H9 (cell line): Measurements from ENCODE around the gene GTPBP6. TPM values are rescaled to one million over a fixed set of nuclear protein-coding genes. Genes with fewer than 3 reads are reported as not detected.
A peak's percentile ranks its signal among the peaks of the same experiment; 100 is the strongest.

ENCODE experiments used
- DNase-seq: peaks from one replicate; pipeline ENCODE4 v3.0.0-alpha.2; 2017
- H2AFZ ChIP-seq: one replicate; pipeline ENCODE4 v1.6.1; 2013; ENCODE audit warnings: mild to moderate bottlenecking, low read length, control low read depth, moderate library complexity
- H2AK5ac ChIP-seq: 2 replicates; pipeline ENCODE4 v1.6.1; 2013; ENCODE audit warnings: low read length, control low read depth, mixed read lengths; ENCODE audit not compliant: insufficient read length
- H2BK120ac ChIP-seq: one replicate; pipeline ENCODE4 v1.6.1; 2013; ENCODE audit warnings: low read depth, mild to moderate bottlenecking, low read length, control low read depth, inconsistent platforms; ENCODE audit not compliant: poor library complexity, severe bottlenecking
- H2BK12ac ChIP-seq: 2 replicates; pipeline ENCODE4 v1.6.1; 2013; ENCODE audit warnings: low read length, control low read depth, mixed read lengths, low read depth; ENCODE audit not compliant: insufficient read length
- H2BK15ac ChIP-seq: 2 replicates; pipeline ENCODE4 v1.6.1; 2013; ENCODE audit warnings: low read depth, low read length, control low read depth
- H2BK20ac ChIP-seq: one replicate; pipeline ENCODE4 v1.6.1; 2013; ENCODE audit warnings: low read depth, mild to moderate bottlenecking, low read length, control low read depth, inconsistent platforms; ENCODE audit not compliant: poor library complexity, severe bottlenecking
- H2BK5ac ChIP-seq: 2 replicates; pipeline ENCODE4 v1.6.1; 2013; ENCODE audit warnings: low read length, control low read depth, mixed read lengths; ENCODE audit not compliant: insufficient read length
- H3K14ac ChIP-seq: 2 replicates; pipeline ENCODE4 v1.6.1; 2013; ENCODE audit warnings: low read length, control low read depth; ENCODE audit not compliant: insufficient read depth
- H3K18ac ChIP-seq: 2 replicates; pipeline ENCODE4 v1.6.1; 2013; ENCODE audit warnings: low read depth, mild to moderate bottlenecking, mixed read lengths, low read length, control low read depth; ENCODE audit not compliant: insufficient read length
- H3K23ac ChIP-seq: 2 replicates; pipeline ENCODE4 v1.6.1; 2013; ENCODE audit warnings: low read length, control low read depth, mixed read lengths, low read depth; ENCODE audit not compliant: insufficient read length
- H3K23me2 ChIP-seq: 2 replicates; pipeline ENCODE4 v1.6.1; 2013; ENCODE audit warnings: low read depth, mild to moderate bottlenecking, mixed read lengths, low read length, control low read depth; ENCODE audit not compliant: insufficient read length, poor library complexity, severe bottlenecking
- H3K27ac ChIP-seq: 2 replicates; pipeline ENCODE4 v1.5.1; 2013; ENCODE audit warnings: low read length, control low read depth, mixed read lengths, low read depth; ENCODE audit not compliant: insufficient read length
- H3K27me3 ChIP-seq: 2 replicates; pipeline ENCODE4 v1.6.1; 2013; ENCODE audit warnings: low read length, control low read depth, inconsistent platforms; ENCODE audit not compliant: insufficient read depth
- H3K4ac ChIP-seq: 2 replicates; pipeline ENCODE4 v1.6.1; 2013; ENCODE audit warnings: low read depth, mild to moderate bottlenecking, control low read depth, inconsistent platforms, low read length, moderate library complexity
- H3K4me1 ChIP-seq: 2 replicates; pipeline ENCODE4 v1.6.1; 2013; ENCODE audit warnings: low read length, control low read depth, inconsistent platforms; ENCODE audit not compliant: insufficient read depth
- H3K4me2 ChIP-seq: 2 replicates; pipeline ENCODE4 v1.6.1; 2013; ENCODE audit warnings: low read length, control low read depth, mixed read lengths; ENCODE audit not compliant: insufficient read length, insufficient read depth
- H3K56ac ChIP-seq: 2 replicates; pipeline ENCODE4 v1.6.1; 2013; ENCODE audit warnings: low read depth, mild to moderate bottlenecking, mixed read lengths, low read length, control low read depth; ENCODE audit not compliant: insufficient read length
- H3K79me1 ChIP-seq: 2 replicates; pipeline ENCODE4 v1.6.1; 2013; ENCODE audit warnings: low read depth, mild to moderate bottlenecking, moderate library complexity, low read length, control low read depth, inconsistent platforms; ENCODE audit not compliant: insufficient read depth, poor library complexity, severe bottlenecking
- H3K79me2 ChIP-seq: 2 replicates; pipeline ENCODE4 v1.6.1; 2013; ENCODE audit warnings: low read length, control low read depth, inconsistent platforms; ENCODE audit not compliant: insufficient read depth
- H3K9ac ChIP-seq: 2 replicates; pipeline ENCODE4 v1.6.1; 2013; ENCODE audit warnings: low read length, control low read depth, mixed read lengths; ENCODE audit not compliant: insufficient read length; ENCODE audit errors: extremely low read depth
- H3K9me3 ChIP-seq: one replicate; pipeline ENCODE4 v1.6.1; 2013; ENCODE audit warnings: low read depth, low read length, inconsistent platforms; ENCODE audit not compliant: control insufficient read depth
- H3T11ph ChIP-seq: one replicate; pipeline ENCODE4 v1.6.1; 2013; ENCODE audit warnings: mild to moderate bottlenecking, low read length, control low read depth, inconsistent platforms
- H4K20me1 ChIP-seq: one replicate; pipeline ENCODE4 v1.6.1; 2013; ENCODE audit not compliant: control insufficient read depth, insufficient read length, insufficient read depth
- H4K5ac ChIP-seq: 2 replicates; pipeline ENCODE4 v1.6.1; 2013; ENCODE audit warnings: low read depth, mild to moderate bottlenecking, mixed read lengths, low read length, control low read depth; ENCODE audit not compliant: insufficient read length
- H4K8ac ChIP-seq: replicated peaks from 2 replicates; pipeline ENCODE4 v1.6.1; 2013; ENCODE audit warnings: low read length, control low read depth, mixed read lengths, low read depth; ENCODE audit not compliant: insufficient read length
- H4K91ac ChIP-seq: 2 replicates; pipeline ENCODE4 v1.6.1; 2013; ENCODE audit warnings: low read depth, mild to moderate bottlenecking, moderate library complexity, mixed read lengths, low read length, control low read depth; ENCODE audit not compliant: insufficient read length
- H3K27ac Mint-ChIP-seq, 3 experiments: 2 replicates in 2 of 3; 3 replicates in 1 of 3; pipeline ENCODE4 v1.8.0; 2020 to 2021; ENCODE audit warnings: mixed read lengths in 3 of 3, mild to moderate bottlenecking in 1 of 3, moderate library complexity in 1 of 3
- H3K27me3 Mint-ChIP-seq: 2 replicates; pipeline ENCODE4 v1.8.0; 2021; ENCODE audit warnings: low read depth, mild to moderate bottlenecking, moderate library complexity, mixed read lengths
- H3K36me3 Mint-ChIP-seq, 3 experiments: 2 replicates in 2 of 3; 3 replicates in 1 of 3; pipeline ENCODE4 v1.8.0; 2020 to 2021; ENCODE audit warnings: low read depth in 3 of 3, mixed read lengths in 3 of 3; ENCODE audit not compliant: insufficient read depth in 1 of 3
- H3K4me1 Mint-ChIP-seq, 2 experiments: 2 replicates each; pipeline ENCODE4 v1.8.0; 2020; ENCODE audit warnings: mixed read lengths in 2 of 2
- H3K4me3 Mint-ChIP-seq, 2 experiments: 2 replicates in 1 of 2; 3 replicates in 1 of 2; pipeline ENCODE4 v1.8.0; 2020 to 2021; ENCODE audit warnings: mild to moderate bottlenecking in 2 of 2, mixed read lengths in 2 of 2, moderate library complexity in 1 of 2
- H3K9me3 Mint-ChIP-seq, 2 experiments: 2 replicates in 1 of 2; 3 replicates in 1 of 2; pipeline ENCODE4 v1.8.0; 2020; ENCODE audit warnings: mild to moderate bottlenecking in 2 of 2, mixed read lengths in 2 of 2, moderate library complexity in 1 of 2
- CTCF ChIP-seq: fragments of 200-600 bp; sonication (generic); conservative IDR thresholded peaks from 3 replicates; pipeline ENCODE4 v1.8.0; 2021; ENCODE audit warnings: antibody characterized with exemption, mild to moderate bottlenecking
- WGBS: extraction: QIAGEN DNeasy Blood & Tissue Kit; methylation state at CpG from one replicate; pipeline ENCODE4 v1.1.7; 2013; ENCODE audit warnings: missing lambda C conversion rate, low lambda C conversion rate, mixed read lengths; ENCODE audit not compliant: insufficient read length; ENCODE audit errors: extremely low coverage; 5-methylcytosine and 5-hydroxymethylcytosine counted together
- total RNA-seq: library from RNA; stranded (reverse); gene quantifications from 2 replicates; pipeline ENCODE4 v1.2.1, GENCODE V29; 2021

Gene GTPBP6
- total RNA-seq, 1 experiment from 2014 or later: 64.0 TPM

- H3K79me1 ChIP-seq: peaks cover 3% of the 10 kb centered on the region
- H2AFZ ChIP-seq: no peak overlapping the region
- no peak overlapping the region for H2BK12ac ChIP-seq
- H3K9ac ChIP-seq: no peak overlapping the region
- H2BK20ac ChIP-seq: no peak overlapping the region
- H3K9me3 ChIP-seq: no peaks in the 10 kb centered on the region
- H3K4ac ChIP-seq: no peak overlapping the region
- no peaks in the 10 kb centered on the region; the same call in 1 of the 2 replicates for H3K79me2 ChIP-seq
- H2BK5ac ChIP-seq: no peak overlapping the region
- no peaks in the 10 kb centered on the region for H3K9me3 Mint-ChIP-seq
- no peak overlapping the region for H4K5ac ChIP-seq
- H3K18ac ChIP-seq: no peak overlapping the region
- H3K4me3 Mint-ChIP-seq: no peak overlapping the region
- no CpG with 5 or more reads among the region's 39 CpGs for WGBS
- no peaks in the 10 kb centered on the region for H4K20me1 ChIP-seq
- H3K4me2 ChIP-seq: no peak overlapping the region
- peak overlapping the region in 2 of 3 experiments; percentile 36 to 75; a peak in 3 of 7 replicates for H3K27ac Mint-ChIP-seq
- H3K23ac ChIP-seq: no peak overlapping the region
- no peak overlapping the region for H3K27ac ChIP-seq
- H4K8ac ChIP-seq: no peak overlapping the region
- H3T11ph ChIP-seq: no peak overlapping the region
- TF ChIP-seq CTCF: no peak
- no peaks in the 10 kb centered on the region for H3K4me1 ChIP-seq
- no peak for DNase-seq
- no peaks in the 10 kb centered on the region; the same call in 1 of the 2 replicates for H3K27me3 Mint-ChIP-seq
- H2BK15ac ChIP-seq: no peak overlapping the region
- peaks cover 15 to 59% (median 55%) of the 10 kb centered on the region in 3 experiments; a peak in 6 of 7 replicates for H3K36me3 Mint-ChIP-seq
- H2BK120ac ChIP-seq: no peak overlapping the region
- H3K4me1 Mint-ChIP-seq: 0 out of 4 replicates have a peak, but pooled peaks cover 0 to 3% of the 10 kb centered on the region in 2 experiments
- H2AK5ac ChIP-seq: no peak overlapping the region
- H4K91ac ChIP-seq: no peak overlapping the region
- H3K23me2 ChIP-seq: no peaks in the 10 kb centered on the region
- H3K56ac ChIP-seq: no peak overlapping the region
- no peaks in the 10 kb centered on the region for H3K27me3 ChIP-seq
- no peak overlapping the region; the same call in 1 of the 2 replicates for H3K14ac ChIP-seq
Measured at GRCh38 chrX:353566-354535, 35.3 kb upstream of the GTPBP6 start.
